ENCODE data around the gene SMIM43.

Gene SMIM43

DNA sequence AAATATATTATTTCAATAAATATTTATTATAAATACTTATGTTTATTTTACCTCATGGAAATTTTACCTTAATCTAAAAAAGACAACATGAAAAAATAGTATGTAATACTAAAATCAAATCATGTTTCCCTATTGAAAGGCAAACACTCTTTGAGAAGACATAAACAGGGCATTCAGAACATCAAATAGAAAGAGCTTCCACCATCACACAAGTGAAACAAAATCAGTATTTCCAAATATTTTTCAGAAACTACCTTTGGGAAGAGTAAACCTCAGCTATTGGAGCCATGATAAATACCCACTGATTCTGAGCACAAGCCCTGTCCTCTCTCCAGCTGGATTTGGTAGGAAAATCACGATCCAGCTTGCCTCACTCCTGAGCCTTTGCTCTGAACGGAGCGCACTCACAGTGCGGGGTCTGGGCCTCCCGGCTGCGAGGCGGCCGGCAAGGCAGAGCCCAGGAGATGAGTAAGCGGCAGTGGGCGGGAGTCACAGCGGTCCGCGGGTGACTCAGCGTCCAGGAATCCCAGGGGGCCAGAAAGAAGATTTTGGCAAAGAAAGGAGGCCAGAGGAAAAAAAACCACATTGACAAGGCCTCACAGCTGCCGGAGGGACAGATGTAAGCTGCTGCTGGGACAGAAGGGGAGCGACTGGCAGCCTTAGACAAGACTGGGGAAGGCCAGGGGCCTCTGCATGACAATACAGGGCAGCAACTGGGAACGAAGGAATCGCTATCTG lies 53.5 kb downstream of the SMIM43 start:
- DNase-seq (ENCODE audit: extremely low spot score), result peak; percentile 63
- no peak for TF ChIP-seq CTCF (IDR thresholded peaks at IDR 0.05; ENCODE audit: control extremely low read depth, extremely low read depth, low read depth, missing control alignments)
- ChIA-PET CTCF (interaction anchor here (1.4 to 2.8 kb wide), 4 partner anchors 10 to 227 kb away, joined by 3 to 15 read pairs (median 6); partner anchors contain the start of gene ANXA5), POLR2A (no interaction called here)

DNA sequence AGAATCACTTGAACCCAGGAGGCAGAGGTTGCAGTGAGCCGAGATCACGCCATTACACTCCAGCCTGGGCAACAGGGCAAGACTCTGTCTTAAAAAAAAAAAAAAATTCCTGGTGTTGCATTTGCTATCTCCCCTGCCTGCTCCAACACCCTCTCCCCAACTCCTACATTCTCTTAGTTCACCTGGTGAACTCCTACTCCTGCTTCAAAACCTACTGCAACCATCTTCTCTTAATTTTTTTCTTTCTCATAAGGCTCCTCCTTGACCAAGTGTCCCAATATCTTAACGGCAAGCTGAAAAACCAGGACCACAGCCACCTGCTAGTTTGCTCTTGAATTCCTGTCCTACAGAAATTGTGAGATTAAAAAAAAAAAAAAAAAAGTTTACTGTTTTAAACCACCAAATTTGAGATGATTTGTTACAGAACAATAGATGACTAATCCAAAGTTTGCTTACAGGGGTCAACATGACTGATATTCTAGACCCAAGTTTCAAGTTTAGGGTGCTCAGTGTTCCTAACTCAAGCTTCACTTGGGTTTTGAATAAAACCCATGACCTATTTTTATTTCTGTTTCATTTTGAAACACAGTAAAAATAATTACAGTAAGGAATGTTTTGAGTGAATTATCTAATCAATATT lies 55.1 kb downstream of the SMIM43 start:
- TF ChIP-seq CTCF (IDR thresholded peaks at IDR 0.05; ENCODE audit: control extremely low read depth, extremely low read depth, low read depth, missing control alignments), result no peak
- ChIA-PET CTCF (no interaction called here), POLR2A (no interaction called here)
- no peak for DNase-seq (ENCODE audit: extremely low spot score)
